Trophoblast cell (in vitro differentiated cells and primary cell): ENCODE results near the gene ATP5PF.

Experiments
- DNase-seq, 2 donors: peaks; one replicate each; pipeline ENCODE4 v3.0.0-alpha.2; 2016
- H2AFZ ChIP-seq: 2 replicates; pipeline ENCODE4 v1.6.1; 2013; ENCODE audit warnings: low read length, moderate library complexity, mild to moderate bottlenecking; ENCODE audit not compliant: insufficient read depth, poor library complexity
- H2AK5ac ChIP-seq: 2 replicates; pipeline ENCODE4 v1.6.1; 2013; ENCODE audit warnings: mild to moderate bottlenecking, low read length
- H2BK120ac ChIP-seq: 2 replicates; pipeline ENCODE4 v1.6.1; 2013; ENCODE audit warnings: low read length, mild to moderate bottlenecking, moderate library complexity; ENCODE audit not compliant: insufficient read depth, poor library complexity
- H2BK12ac ChIP-seq: 2 replicates; pipeline ENCODE4 v1.6.1; 2013; ENCODE audit warnings: mild to moderate bottlenecking, low read length, moderate library complexity
- H2BK5ac ChIP-seq: 2 replicates; pipeline ENCODE4 v1.6.1; 2013; ENCODE audit warnings: low read length, low read depth, moderate library complexity, mild to moderate bottlenecking; ENCODE audit not compliant: poor library complexity
- H3K14ac ChIP-seq: 2 replicates; pipeline ENCODE4 v1.6.1; 2013; ENCODE audit warnings: mild to moderate bottlenecking, low read length
- H3K18ac ChIP-seq: 2 replicates; pipeline ENCODE4 v1.6.1; 2013; ENCODE audit warnings: mild to moderate bottlenecking, low read length
- H3K23ac ChIP-seq: 2 replicates; pipeline ENCODE4 v1.6.1; 2013; ENCODE audit warnings: low read length
- H3K27ac ChIP-seq: 2 replicates; pipeline ENCODE4 v1.5.1; 2013; ENCODE audit warnings: low read depth, mild to moderate bottlenecking, inconsistent platforms, low read length, moderate library complexity
- H3K27me3 ChIP-seq: 2 replicates; pipeline ENCODE4 v1.6.1; 2013; ENCODE audit warnings: inconsistent platforms, mild to moderate bottlenecking, low read length, moderate library complexity; ENCODE audit not compliant: insufficient read depth
- H3K36me3 ChIP-seq, 2 experiments: 1 replicate in 1 of 2; 2 replicates in 1 of 2; pipeline ENCODE4 v1.6.1; 2013; ENCODE audit warnings: low read length in 2 of 2, mild to moderate bottlenecking in 2 of 2, moderate library complexity in 1 of 2; ENCODE audit not compliant: insufficient read depth in 2 of 2, control insufficient read depth in 1 of 2
- H3K4ac ChIP-seq: 2 replicates; pipeline ENCODE4 v1.6.1; 2013; ENCODE audit warnings: low read depth, mild to moderate bottlenecking, low read length, moderate library complexity
- H3K4me1 ChIP-seq, 2 experiments: 1 replicate in 1 of 2; 2 replicates in 1 of 2; pipeline ENCODE4 v1.6.1; 2013; ENCODE audit warnings: low read length in 2 of 2, mild to moderate bottlenecking in 2 of 2, moderate library complexity in 1 of 2; ENCODE audit not compliant: insufficient read depth in 2 of 2, control insufficient read depth in 1 of 2
- H3K4me2 ChIP-seq: 2 replicates; pipeline ENCODE4 v1.6.1; 2013; ENCODE audit warnings: inconsistent platforms, mild to moderate bottlenecking, low read length, moderate library complexity
- H3K4me3 ChIP-seq: 2 replicates; pipeline ENCODE4 v1.5.1; 2013; ENCODE audit warnings: mild to moderate bottlenecking, low read depth, low read length, inconsistent platforms
- H3K79me1 ChIP-seq: one replicate; pipeline ENCODE4 v1.6.1; 2013; ENCODE audit warnings: low read length
- H3K79me2 ChIP-seq: 2 replicates; pipeline ENCODE4 v1.6.1; 2013; ENCODE audit warnings: low read length, mild to moderate bottlenecking; ENCODE audit not compliant: control insufficient read depth, insufficient read depth, poor library complexity
- H3K9ac ChIP-seq: 2 replicates; pipeline ENCODE4 v1.6.1; 2013; ENCODE audit warnings: mild to moderate bottlenecking, low read length
- H3K9me3 ChIP-seq: 2 replicates; pipeline ENCODE4 v1.6.1; 2013; ENCODE audit warnings: low read depth, mild to moderate bottlenecking, control low read depth, inconsistent platforms, low read length; ENCODE audit not compliant: insufficient read depth
- H4K12ac ChIP-seq: 2 replicates; pipeline ENCODE4 v1.6.1; 2013; ENCODE audit warnings: low read depth, mild to moderate bottlenecking, low read length, moderate library complexity
- H4K8ac ChIP-seq: 2 replicates; pipeline ENCODE4 v1.6.1; 2013; ENCODE audit warnings: low read depth, mild to moderate bottlenecking, low read length, moderate library complexity
- H4K91ac ChIP-seq: one replicate; pipeline ENCODE4 v1.6.1; 2013; ENCODE audit warnings: low read depth, mild to moderate bottlenecking, low read length, moderate library complexity
- WGBS: extraction: QIAGEN DNeasy Blood & Tissue Kit; methylation state at CpG from one replicate; pipeline ENCODE4 v1.1.7; 2013; ENCODE audit warnings: missing lambda C conversion rate; ENCODE audit not compliant: insufficient read length, insufficient coverage; ENCODE audit errors: extremely low coverage; 5-methylcytosine and 5-hydroxymethylcytosine counted together

ATP5PF gene

DNA sequence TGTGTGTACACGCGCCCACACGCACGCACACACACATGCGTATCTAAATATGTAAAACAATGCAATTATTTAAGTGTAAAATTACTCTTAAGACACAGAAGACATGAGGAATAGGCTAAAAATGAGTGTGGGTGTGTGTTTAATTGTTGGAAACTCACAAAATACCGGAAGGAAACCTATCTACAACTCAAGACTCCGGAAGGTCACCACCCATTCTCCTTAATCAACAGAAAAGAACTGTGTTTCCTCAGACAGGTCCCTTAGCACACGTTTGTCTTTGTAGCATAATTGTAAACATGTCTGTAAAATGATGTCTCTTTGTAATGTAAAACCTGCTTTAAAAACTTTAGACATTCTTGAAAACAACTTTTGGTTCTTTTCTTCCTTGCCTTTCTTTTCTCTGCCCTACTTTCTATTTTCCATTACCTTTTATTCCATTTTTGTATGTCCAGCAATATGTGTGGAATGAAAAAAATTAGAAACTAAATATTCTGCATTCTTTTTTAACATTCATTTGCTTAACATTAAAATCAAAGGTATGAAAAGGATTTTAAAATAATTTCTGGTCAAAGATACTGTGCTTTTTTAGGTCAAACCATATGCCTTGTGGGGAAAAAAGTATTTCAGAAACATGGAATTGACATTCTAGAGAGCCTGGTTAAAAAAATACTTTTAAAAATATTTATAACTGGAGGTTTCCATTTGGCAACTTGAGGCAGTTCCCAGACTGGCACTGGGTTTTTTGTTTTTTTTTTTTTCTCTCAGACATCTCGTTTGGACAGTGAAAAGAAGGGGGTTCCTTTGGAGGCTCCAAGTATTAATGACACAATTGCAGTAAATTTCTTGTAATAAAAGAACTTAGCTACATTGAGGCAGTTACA, 46.2 kb downstream of the ATP5PF start:
- no peaks in the 10 kb centered on the region for H3K9me3 ChIP-seq
- H3K23ac ChIP-seq: no peak overlapping the region
- no CpG with 5 or more reads among the region's 9 CpGs for WGBS
- H3K18ac ChIP-seq: no peak overlapping the region
- H3K79me2 ChIP-seq: no peaks in the 10 kb centered on the region
- peak; percentile 4 to 72 for DNase-seq
- H3K79me1 ChIP-seq: no peaks in the 10 kb centered on the region
- no peak overlapping the region for H3K4me3 ChIP-seq
- no peak overlapping the region for H2BK5ac ChIP-seq
- no peaks in the 10 kb centered on the region for H3K4me1 ChIP-seq
- H3K27ac ChIP-seq: no peak overlapping the region
- no peak overlapping the region for H3K9ac ChIP-seq
- H3K14ac ChIP-seq: no peak overlapping the region
- no peaks in the 10 kb centered on the region for H3K36me3 ChIP-seq
- no peak overlapping the region for H2AK5ac ChIP-seq
- no peak overlapping the region for H2BK120ac ChIP-seq
- H4K8ac ChIP-seq: no peak overlapping the region
- no peak overlapping the region for H4K91ac ChIP-seq
- no peak overlapping the region for H2AFZ ChIP-seq
- no peak overlapping the region for H3K4me2 ChIP-seq
- H3K27me3 ChIP-seq: no peaks in the 10 kb centered on the region
- H2BK12ac ChIP-seq: no peak overlapping the region
- no peak overlapping the region for H3K4ac ChIP-seq
- H4K12ac ChIP-seq: no peak overlapping the region

DNA sequence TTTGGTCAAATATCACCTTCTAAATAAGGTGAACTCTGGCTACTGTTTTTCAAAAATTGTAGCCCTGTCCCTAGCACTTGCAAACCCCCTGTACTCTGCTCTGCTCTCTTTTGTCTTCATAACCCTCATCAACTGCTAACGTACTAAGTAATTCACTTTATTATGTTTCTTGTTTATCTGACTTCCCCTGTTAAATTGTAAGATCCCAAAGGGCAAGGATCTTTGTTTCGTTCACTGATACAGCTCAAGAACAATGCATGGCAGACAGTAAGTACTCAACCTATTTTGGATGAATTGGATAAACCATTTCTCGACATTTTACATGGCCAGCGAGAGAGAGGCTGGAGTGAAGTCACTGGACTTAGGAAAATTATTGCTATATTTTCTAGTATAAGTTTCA, 46.9 kb downstream of the ATP5PF start:
- Histone ChIP-seq H2BK5ac (no peak overlapping the region), H3K9me3 (no peaks in the 10 kb centered on the region), H3K4me1 (no peaks in the 10 kb centered on the region), H3K27me3 (no peaks in the 10 kb centered on the region), H2BK12ac (no peak overlapping the region), H2AFZ (no peak overlapping the region), H2BK120ac (no peak overlapping the region), H3K9ac (no peak overlapping the region), H3K4ac (no peak overlapping the region), H3K36me3 (no peaks in the 10 kb centered on the region), H4K91ac (no peak overlapping the region), H4K12ac (no peak overlapping the region), H3K23ac (no peak overlapping the region), H4K8ac (no peak overlapping the region), H3K79me2 (no peaks in the 10 kb centered on the region), H3K79me1 (no peaks in the 10 kb centered on the region), H3K4me2 (no peak overlapping the region), H2AK5ac (no peak overlapping the region), H3K18ac (no peak overlapping the region), H3K14ac (no peak overlapping the region), H3K27ac (no peak overlapping the region), H3K4me3 (no peak overlapping the region)
- no CpG with 5 or more reads among the region's 4 CpGs for WGBS
- DNase-seq: peak in 1 of 2 donors; percentile 5

DNA sequence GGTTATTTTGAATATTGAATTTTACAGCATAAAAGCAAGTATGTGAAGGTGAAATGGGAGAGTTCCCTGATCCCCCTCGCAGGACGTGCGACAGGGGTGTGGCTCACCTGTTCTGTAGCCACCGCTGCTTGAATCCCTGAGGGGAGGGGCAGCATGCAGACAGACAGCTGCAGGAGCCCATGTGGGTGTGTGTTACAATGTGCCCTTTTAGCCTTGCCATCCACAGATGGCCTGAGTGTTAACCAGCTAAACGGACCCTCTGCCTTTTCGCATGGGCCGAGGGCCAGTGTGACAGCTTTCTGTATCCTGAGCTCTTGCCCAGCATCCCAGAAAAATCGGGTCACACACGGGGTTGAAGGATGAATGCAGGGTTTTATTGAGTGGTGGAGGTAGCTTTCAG, 52.3 kb downstream of the ATP5PF start:
- no peak overlapping the region for H2BK120ac ChIP-seq
- H4K12ac ChIP-seq: no peak overlapping the region
- H3K36me3 ChIP-seq: no peaks in the 10 kb centered on the region
- no peak overlapping the region for H2BK5ac ChIP-seq
- no peak overlapping the region for H3K4me3 ChIP-seq
- no peak overlapping the region for H3K4ac ChIP-seq
- H2BK12ac ChIP-seq: no peak overlapping the region
- no peaks in the 10 kb centered on the region for H3K9me3 ChIP-seq
- no peak overlapping the region for H2AK5ac ChIP-seq
- H3K14ac ChIP-seq: no peak overlapping the region
- no peak overlapping the region for H2AFZ ChIP-seq
- H4K8ac ChIP-seq: no peak overlapping the region
- H3K9ac ChIP-seq: no peak overlapping the region
- H3K79me1 ChIP-seq: no peaks in the 10 kb centered on the region
- no peak for DNase-seq
- H3K27ac ChIP-seq: no peak overlapping the region
- no CpG with 5 or more reads among the region's 9 CpGs for WGBS
- no peak overlapping the region for H3K23ac ChIP-seq
- no peak overlapping the region for H3K18ac ChIP-seq
- H3K27me3 ChIP-seq: no peaks in the 10 kb centered on the region
- H3K79me2 ChIP-seq: no peaks in the 10 kb centered on the region
- H3K4me1 ChIP-seq: no peaks in the 10 kb centered on the region
- no peak overlapping the region for H3K4me2 ChIP-seq
- H4K91ac ChIP-seq: no peak overlapping the region

DNA sequence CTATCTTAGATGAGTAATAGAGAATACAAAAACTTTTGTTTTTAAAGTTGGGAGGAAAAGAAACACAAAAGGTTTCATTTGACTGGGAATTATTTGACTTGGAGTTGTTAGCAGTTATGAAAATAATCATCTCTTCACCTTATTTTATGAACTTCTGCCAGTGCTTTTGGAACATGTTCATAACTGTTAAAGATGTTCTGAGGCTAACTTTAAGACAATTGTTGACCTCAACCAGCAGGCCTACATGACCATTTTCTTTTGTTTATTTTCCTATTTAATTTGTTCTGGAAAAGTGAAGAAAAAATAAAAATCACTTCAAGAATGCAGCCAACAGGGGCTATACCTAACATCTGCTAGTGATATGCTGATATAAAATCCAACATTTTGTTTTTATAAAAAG, 58.3 kb downstream of the ATP5PF start:
- Histone ChIP-seq H2BK5ac (no peak overlapping the region), H3K79me1 (no peaks in the 10 kb centered on the region), H3K14ac (no peak overlapping the region), H2BK12ac (no peak overlapping the region), H2AFZ (no peak overlapping the region), H3K4me2 (no peak overlapping the region), H3K4ac (no peak overlapping the region), H2BK120ac (no peak overlapping the region), H3K4me3 (no peak overlapping the region), H3K79me2 (no peaks in the 10 kb centered on the region), H4K8ac (no peak overlapping the region), H3K4me1 (no peaks in the 10 kb centered on the region), H3K18ac (no peak overlapping the region), H3K9ac (no peak overlapping the region), H4K91ac (no peak overlapping the region), H3K27me3 (no peaks in the 10 kb centered on the region), H4K12ac (no peak overlapping the region), H3K23ac (no peak overlapping the region), H2AK5ac (no peak overlapping the region), H3K9me3 (no peaks in the 10 kb centered on the region), H3K36me3 (no peaks in the 10 kb centered on the region), H3K27ac (no peak overlapping the region)
- no peak for DNase-seq
